Tongue (tissue), 2 donors: ENCODE measurements around the gene HIPK2. TPM values are rescaled to one million over a fixed set of nuclear protein-coding genes. Genes with fewer than 3 reads are reported as not detected.

ENCODE experiments used
- DNase-seq: peaks from one replicate; pipeline ENCODE4 v3.0.0-alpha.2; 2015
- total RNA-seq: library from RNA; depleted of rRNA; stranded (reverse); fragments of >200 nt; gene quantifications from one replicate; pipeline ENCODE4 v1.2.3, GENCODE V29; 2014

The HIPK2 gene
- total RNA-seq, 1 donor from 2014 or later, result 14.8 TPM

GRCh38 chr7:139782932-139783331, 5.1 kb upstream of the HIPK2 start:
- no peak for DNase-seq

- peak; percentile 46 for DNase-seq
These were observed 486 bp downstream of the HIPK2 start for GRCh38 chr7:139777133-139777891.

- peak; percentile 67 for DNase-seq
These were observed 1.2 kb downstream of the HIPK2 start for GRCh38 chr7:139776486-139777132.

- peak; percentile 89 for DNase-seq
These were observed 1.9 kb downstream of the HIPK2 start for GRCh38 chr7:139775829-139776266.

GRCh38 chr7:139774376-139774775, 3.4 kb downstream of the HIPK2 start:
- no peak for DNase-seq

GRCh38 chr7:139773371-139773770, 4.4 kb downstream of the HIPK2 start:
- no peak for DNase-seq

- DNase-seq, result no peak
These were observed 4.9 kb downstream of the HIPK2 start for GRCh38 chr7:139772873-139773272.

- no peak for DNase-seq
These were observed 5.7 kb downstream of the HIPK2 start for GRCh38 chr7:139772115-139772514.

- no peak for DNase-seq
These were observed 6.5 kb downstream of the HIPK2 start for GRCh38 chr7:139771001-139771956.

- DNase-seq, result no peak
These were observed 8.0 kb downstream of the HIPK2 start for GRCh38 chr7:139769761-139770160.

GRCh38 chr7:139769066-139769465, 8.7 kb downstream of the HIPK2 start:
- no peak for DNase-seq

GRCh38 chr7:139768249-139768824, 9.5 kb downstream of the HIPK2 start:
- no peak for DNase-seq

GRCh38 chr7:139767561-139767982, 10.2 kb downstream of the HIPK2 start:
- no peak for DNase-seq

GRCh38 chr7:139765143-139765542, 12.7 kb downstream of the HIPK2 start:
- no peak for DNase-seq

GRCh38 chr7:139763330-139763729, 14.5 kb downstream of the HIPK2 start:
- DNase-seq, result no peak

- peak; percentile 12 for DNase-seq
These were observed 14.9 kb downstream of the HIPK2 start for GRCh38 chr7:139762886-139763285.

- DNase-seq, result no peak
These were observed 19.4 kb downstream of the HIPK2 start for GRCh38 chr7:139758388-139758787.

GRCh38 chr7:139757968-139758367, 19.8 kb downstream of the HIPK2 start:
- DNase-seq, result no peak

- DNase-seq, result no peak
These were observed 24.1 kb downstream of the HIPK2 start for GRCh38 chr7:139753693-139754111.

GRCh38 chr7:139753081-139753692, 24.6 kb downstream of the HIPK2 start:
- no peak for DNase-seq

GRCh38 chr7:139752604-139753003, 25.2 kb downstream of the HIPK2 start:
- peak; percentile 39 for DNase-seq

GRCh38 chr7:139752148-139752547, 25.6 kb downstream of the HIPK2 start:
- DNase-seq, result no peak
